IPS-18c (cell line): ENCODE measurements around the gene PTPN3.

ENCODE experiments used
- H3K4me3 ChIP-seq: 2 replicates; pipeline ENCODE4 v1.7.0; 2013; ENCODE audit warnings: low read depth, mild to moderate bottlenecking, low read length, moderate library complexity; ENCODE audit not compliant: insufficient read depth
- H3K9me3 ChIP-seq: one replicate; pipeline ENCODE4 v1.6.1; 2013; ENCODE audit warnings: mild to moderate bottlenecking, low read length, moderate library complexity; ENCODE audit not compliant: control insufficient read depth, insufficient read depth

Gene PTPN3

DNA sequence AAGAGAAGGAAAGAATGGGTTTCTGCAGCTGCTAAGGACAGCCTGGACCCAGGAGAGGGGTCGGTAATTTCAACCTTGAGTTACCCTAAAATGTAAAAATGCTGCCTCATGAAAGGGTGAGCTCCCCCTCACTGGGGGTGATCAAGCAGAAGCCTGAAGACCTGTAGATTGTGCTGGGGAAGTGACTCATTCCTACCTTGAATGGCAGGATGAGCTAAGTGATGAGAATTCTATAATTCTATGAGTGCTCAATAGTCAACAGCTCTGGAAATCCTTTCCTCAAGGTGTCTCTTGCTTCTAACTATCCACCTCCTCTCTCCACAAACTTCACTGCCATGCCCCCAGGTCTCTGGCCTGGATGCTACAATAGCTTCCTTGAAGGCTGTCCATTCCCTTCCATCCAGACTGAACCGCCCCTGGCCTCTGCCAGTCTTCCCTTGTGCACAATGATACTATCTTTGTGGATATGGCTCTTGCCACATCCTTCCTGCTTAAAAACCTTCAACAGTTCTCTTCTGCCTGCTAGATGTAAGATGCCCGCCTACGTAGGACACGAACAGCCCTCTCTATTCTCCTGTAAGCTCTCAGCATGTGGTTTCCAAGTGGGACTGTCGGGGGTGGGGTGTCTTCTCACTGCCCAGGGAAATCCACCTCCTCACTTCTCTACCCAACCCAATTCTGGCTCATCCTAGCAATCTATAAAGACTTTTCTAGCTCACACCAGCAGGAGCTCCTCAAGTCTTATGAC lies 50.6 kb downstream of the PTPN3 start:
- no peaks in the 10 kb centered on the region for H3K9me3 ChIP-seq
- no peak overlapping the region for H3K4me3 ChIP-seq

- H3K9me3 ChIP-seq: no peaks in the 10 kb centered on the region
- H3K4me3 ChIP-seq: no peak overlapping the region
These were observed 53.3 kb downstream of the PTPN3 start for GRCh38 chr9:109444771-109445320.

DNA sequence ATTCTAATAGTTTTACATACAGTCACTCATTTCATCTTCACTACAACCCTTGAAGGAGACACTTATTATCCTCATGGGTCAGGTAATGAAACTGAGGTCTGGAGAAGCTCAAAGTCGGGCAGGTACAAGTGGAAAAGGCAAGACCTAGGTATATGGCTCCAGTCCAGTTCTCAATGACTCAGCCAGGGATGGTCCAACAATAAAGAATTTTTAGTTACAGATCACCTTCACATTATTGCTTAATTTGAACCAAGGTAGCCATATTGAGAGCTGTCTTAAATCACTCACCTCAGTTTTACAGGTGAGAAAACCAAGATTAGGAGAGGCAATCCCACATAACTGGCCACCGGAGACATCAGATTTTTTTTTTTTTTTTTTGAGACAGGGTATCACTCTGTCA lies 55.4 kb downstream of the PTPN3 start:
- no peaks in the 10 kb centered on the region for H3K9me3 ChIP-seq

GRCh38 chr9:109441296-109441695 lies 56.8 kb downstream of the PTPN3 start:
- Histone ChIP-seq H3K4me3 (no peak overlapping the region), H3K9me3 (no peaks in the 10 kb centered on the region)

More for the DNA sequence above, 55.4 kb downstream of the PTPN3 start:
- no peak overlapping the region for H3K4me3 ChIP-seq

GRCh38 chr9:109440797-109441287 lies 57.3 kb downstream of the PTPN3 start:
- H3K4me3 ChIP-seq: no peak overlapping the region
- no peaks in the 10 kb centered on the region for H3K9me3 ChIP-seq

- no peaks in the 10 kb centered on the region for H3K9me3 ChIP-seq
- no peak overlapping the region for H3K4me3 ChIP-seq
These were observed 58.0 kb downstream of the PTPN3 start for GRCh38 chr9:109440117-109440515.

- Histone ChIP-seq H3K9me3 (no peaks in the 10 kb centered on the region), H3K4me3 (no peak overlapping the region)
These were observed 58.6 kb downstream of the PTPN3 start for GRCh38 chr9:109439378-109440116.

DNA sequence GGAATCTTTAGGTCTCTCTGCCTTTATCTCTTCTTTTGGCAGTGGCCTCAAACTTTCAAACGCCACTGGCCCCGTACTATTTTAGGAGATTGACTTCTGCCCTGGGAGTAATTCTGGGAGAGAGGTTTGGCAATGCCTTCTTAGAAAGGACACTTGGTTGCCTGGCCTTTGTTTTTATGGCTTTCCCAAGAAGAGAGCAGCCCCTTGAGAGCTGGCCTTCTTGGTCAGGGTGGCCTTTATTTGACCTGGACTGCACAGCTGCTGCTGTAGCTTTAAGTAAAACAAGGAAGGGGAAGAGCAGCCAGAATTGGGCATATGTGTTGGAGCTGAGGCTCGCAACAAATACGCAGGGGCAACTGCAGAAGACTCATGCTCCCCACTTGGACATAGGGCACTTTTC lies 60.8 kb downstream of the PTPN3 start:
- Histone ChIP-seq H3K9me3 (no peaks in the 10 kb centered on the region), H3K4me3 (no peak overlapping the region)

- Histone ChIP-seq H3K9me3 (no peaks in the 10 kb centered on the region), H3K4me3 (no peak overlapping the region)
These were observed 62.0 kb downstream of the PTPN3 start for GRCh38 chr9:109436071-109436470.

DNA sequence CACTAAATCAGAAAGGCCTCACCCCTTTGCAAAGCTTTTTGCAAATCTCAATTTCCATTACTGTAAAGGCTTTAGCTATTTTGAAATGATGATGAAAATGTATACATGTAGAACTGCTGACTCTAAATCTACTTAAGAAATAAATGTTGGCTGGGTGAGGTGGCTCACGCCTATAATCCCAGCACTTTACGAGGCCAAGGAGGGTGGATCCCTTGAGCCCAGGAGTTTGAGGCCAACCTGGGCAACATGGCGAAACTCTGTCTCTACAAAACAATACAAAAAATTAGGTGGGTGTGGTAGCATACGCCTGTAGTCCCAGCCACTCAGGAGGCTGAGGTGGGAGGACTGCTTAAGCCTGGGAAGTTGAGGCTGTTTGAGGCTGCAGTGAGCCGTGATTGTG lies 64.6 kb downstream of the PTPN3 start:
- no peaks in the 10 kb centered on the region for H3K9me3 ChIP-seq
- no peak overlapping the region for H3K4me3 ChIP-seq

GRCh38 chr9:109430231-109430630 lies 67.9 kb downstream of the PTPN3 start:
- Histone ChIP-seq H3K9me3 (no peaks in the 10 kb centered on the region), H3K4me3 (no peak overlapping the region)

GRCh38 chr9:109428854-109429253 lies 69.3 kb downstream of the PTPN3 start:
- no peak overlapping the region for H3K4me3 ChIP-seq
- no peaks in the 10 kb centered on the region for H3K9me3 ChIP-seq

DNA sequence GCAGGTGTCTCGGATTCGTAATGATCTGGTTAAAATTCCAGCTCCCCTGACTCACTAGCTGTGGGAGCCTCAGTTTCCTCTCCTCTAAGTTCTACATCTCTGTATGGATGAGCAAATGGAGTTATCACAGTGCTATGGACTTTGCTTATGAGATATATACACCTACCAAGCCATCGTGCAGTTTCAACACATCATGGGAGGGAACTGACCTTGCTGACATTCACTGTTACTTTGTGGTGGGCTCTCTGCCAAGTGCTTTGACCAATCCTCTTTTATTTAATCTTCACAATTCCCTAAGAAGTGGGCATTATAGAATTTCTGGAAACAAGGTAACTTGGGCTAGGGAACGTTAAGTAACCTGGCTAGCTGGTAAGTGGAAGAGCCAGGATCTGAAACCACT lies 70.2 kb downstream of the PTPN3 start:
- no peaks in the 10 kb centered on the region for H3K9me3 ChIP-seq
- H3K4me3 ChIP-seq: no peak overlapping the region

DNA sequence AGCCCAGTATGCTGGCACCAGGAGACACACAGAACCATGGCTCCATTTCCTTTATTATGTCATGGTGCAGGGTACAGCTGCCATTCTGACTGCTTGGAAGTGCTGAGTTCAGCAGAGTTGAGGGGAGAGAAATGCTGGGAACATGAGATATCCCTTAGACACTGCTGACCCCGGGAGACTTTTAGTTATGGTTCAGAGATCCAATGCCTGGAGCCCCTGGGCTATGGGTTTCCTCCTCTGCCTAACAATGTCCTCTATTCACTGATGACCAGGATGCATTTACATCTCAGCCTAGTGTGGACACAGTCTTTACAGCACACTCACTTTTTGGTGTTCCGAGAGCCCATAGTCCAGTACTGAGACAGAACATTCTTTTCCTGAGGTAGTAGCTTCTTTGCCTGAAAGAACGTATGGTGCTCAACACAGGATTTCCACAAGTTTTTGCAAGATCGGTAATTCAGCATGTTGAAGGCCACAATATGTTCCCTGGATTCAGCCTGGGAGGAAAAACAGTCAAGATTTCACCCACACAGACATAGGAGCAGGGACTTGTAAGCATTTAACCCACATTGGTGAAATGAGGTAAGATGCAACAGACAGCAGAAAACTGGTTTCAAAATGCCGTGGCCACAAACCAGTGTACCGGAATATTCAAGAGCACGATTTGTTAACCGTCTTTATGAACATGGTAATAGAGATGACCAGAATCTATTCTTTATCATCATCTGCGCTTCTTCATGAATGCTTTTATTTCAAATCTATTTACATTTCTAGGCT lies 71.3 kb downstream of the PTPN3 start:
- Histone ChIP-seq H3K9me3 (no peaks in the 10 kb centered on the region), H3K4me3 (no peak overlapping the region)

- H3K4me3 ChIP-seq: no peak overlapping the region
- no peaks in the 10 kb centered on the region for H3K9me3 ChIP-seq
These were observed 73.5 kb downstream of the PTPN3 start for GRCh38 chr9:109424618-109425017.

DNA sequence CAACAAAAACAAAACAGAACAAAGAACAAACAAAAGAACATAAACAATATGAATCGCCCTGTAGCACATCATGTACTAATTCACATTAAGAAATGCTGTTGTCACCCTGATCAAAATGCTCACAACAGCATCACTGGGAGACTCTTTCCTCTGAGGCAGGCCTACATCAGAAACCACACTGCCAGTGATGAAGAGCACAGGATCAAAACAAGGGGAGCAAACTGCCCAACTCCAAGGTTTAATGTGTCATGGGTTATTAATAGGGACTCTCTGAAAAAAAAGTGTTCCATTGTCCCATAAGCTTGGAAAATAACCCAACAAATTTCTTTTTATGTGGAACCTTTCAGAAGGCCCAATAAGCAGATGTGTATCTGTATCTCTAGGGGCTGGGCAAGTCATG lies 74.2 kb downstream of the PTPN3 start:
- H3K4me3 ChIP-seq: no peak overlapping the region

DNA sequence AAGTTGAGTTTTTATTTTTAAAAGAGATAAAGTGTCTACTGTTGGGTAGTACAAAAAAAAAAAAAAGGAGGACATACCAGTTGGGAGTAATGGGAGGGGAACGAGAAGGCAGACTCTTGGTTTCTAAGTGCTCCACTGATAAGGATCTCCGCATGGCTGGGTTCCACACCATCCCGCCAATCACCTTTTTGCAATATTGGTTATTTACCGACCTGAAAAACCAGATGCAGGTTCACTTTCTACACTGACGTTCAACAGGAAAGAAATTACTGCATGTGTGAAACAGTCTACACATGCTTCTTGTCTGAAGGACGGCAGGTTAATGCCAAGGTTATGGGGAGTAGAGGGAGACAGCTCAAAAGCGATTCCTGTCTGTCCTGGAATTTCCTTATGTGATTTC lies 75.5 kb downstream of the PTPN3 start:
- Histone ChIP-seq H3K4me3 (no peak overlapping the region), H3K9me3 (no peaks in the 10 kb centered on the region)

More for the DNA sequence above, 74.2 kb downstream of the PTPN3 start:
- H3K9me3 ChIP-seq: no peaks in the 10 kb centered on the region
